ENCODE results near the gene ERVH48-1. TPM values are rescaled to one million over a fixed set of nuclear protein-coding genes. Genes with fewer than 3 reads are reported as not detected.
"Not testable (repeated sequence)": the region's sequence is repeated elsewhere in the genome, so short reads cannot be mapped to it uniquely, and the experiment has no call there.

ERVH48-1 gene
- polyA plus RNA-seq, 1 experiment = not detected

DNA sequence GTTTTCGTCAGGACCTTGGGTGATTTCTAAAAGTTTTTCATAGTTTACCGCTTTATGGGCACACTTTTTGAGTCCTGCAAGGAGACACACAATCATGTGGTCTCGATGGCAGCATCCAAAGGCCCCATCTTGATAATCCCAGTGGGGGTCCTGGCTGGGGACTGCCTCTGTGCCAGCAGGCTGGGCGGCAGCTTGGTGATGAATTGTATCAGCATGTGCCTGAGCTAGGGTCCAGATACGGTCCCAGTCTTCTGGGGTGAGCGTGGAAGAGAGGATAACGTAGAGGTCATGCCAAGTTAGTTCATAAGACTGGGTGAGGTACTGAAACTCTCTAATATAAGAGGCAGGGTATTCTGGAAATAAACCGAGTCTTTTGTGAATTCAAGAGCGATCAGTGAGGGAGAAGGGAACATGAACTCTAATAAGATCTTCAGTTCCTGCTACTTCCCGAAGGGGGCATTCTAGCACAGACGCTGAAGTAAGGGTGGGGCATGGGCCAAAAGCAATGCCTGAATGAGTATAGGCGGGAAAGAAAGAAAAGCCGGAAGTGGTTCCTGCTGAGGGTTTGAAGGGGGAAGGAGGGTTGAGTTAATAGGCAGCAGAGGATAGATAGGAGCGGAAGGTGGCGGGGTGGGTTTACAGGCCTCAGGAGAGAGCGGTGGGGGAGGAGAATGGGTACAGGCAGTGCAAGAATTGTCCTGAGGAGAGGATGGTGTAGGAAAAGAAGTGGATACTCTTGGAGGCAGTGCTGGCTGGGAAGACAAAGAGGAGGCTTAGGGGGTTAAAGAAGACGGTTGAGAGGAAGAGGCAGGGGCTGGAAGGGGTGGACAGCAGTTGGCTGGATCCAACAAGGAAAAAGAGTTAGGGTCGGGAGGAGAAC lies 1.6 kb downstream of the ERVH48-1 start:
- H3K4me3 ChIP-seq (ENCODE audit: low read depth, low read length) = no peak overlapping the region
- ChIA-PET POLR2A (interaction anchor here (0.5 kb wide), 1 partner anchor 12 kb away, joined by 20 read pairs; no protein-coding TSS in a partner anchor), CTCF (interaction anchor here (0.8 to 0.9 kb wide), 2 partner anchors 10 to 23 kb away, joined by 3 to 4 read pairs; no protein-coding TSS in a partner anchor)
- TF ChIP-seq, protein P1, sequence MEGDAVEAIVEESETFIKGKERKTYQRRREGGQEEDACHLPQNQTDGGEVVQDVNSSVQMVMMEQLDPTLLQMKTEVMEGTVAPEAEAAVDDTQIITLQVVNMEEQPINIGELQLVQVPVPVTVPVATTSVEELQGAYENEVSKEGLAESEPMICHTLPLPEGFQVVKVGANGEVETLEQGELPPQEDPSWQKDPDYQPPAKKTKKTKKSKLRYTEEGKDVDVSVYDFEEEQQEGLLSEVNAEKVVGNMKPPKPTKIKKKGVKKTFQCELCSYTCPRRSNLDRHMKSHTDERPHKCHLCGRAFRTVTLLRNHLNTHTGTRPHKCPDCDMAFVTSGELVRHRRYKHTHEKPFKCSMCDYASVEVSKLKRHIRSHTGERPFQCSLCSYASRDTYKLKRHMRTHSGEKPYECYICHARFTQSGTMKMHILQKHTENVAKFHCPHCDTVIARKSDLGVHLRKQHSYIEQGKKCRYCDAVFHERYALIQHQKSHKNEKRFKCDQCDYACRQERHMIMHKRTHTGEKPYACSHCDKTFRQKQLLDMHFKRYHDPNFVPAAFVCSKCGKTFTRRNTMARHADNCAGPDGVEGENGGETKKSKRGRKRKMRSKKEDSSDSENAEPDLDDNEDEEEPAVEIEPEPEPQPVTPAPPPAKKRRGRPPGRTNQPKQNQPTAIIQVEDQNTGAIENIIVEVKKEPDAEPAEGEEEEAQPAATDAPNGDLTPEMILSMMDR (IDR thresholded peaks at IDR 0.05; ENCODE audit: insufficient read depth, low read depth, low read length) = peak; percentile 81
- DNase-seq (ENCODE audit: low read depth) = peak; percentile 40
- H3K27me3 ChIP-seq (ENCODE audit: control insufficient read depth, insufficient read depth, low read length) = no peaks in the 10 kb centered on the region
- no peaks in the 10 kb centered on the region for H3K36me3 ChIP-seq (ENCODE audit: control insufficient read depth, insufficient read depth, low read length)

DNA sequence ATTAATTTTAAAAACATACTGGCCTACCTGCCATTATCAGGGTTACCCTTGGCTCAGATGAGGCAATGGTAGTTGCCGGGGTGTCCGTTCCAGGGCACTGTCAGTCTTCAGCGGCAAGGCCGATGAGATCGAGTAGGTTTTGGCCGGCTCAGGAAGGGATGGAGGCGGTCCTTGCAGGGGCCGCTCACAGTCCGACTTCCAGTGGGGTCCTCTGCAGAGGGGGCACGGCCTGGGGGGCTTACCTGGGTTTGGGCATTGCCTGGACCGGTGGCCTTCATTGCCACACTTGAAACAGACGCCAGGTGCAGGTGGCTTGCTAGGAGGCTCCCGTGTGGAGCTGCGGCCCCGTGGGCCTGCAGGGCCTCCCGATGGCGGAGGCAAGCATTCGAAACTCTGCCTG lies 2.5 kb downstream of the ERVH48-1 start:
- H3K4me3 ChIP-seq (ENCODE audit: low read depth, low read length) = no peak overlapping the region
- ChIA-PET CTCF (interaction anchor here (0.8 to 0.9 kb wide), 2 partner anchors 11 to 22 kb away, joined by 3 to 4 read pairs; no protein-coding TSS in a partner anchor), POLR2A (no interaction called here)
- no peaks in the 10 kb centered on the region for H3K36me3 ChIP-seq (ENCODE audit: control insufficient read depth, insufficient read depth, low read length)
- DNase-seq (ENCODE audit: low read depth) = no peak
- H3K27me3 ChIP-seq (ENCODE audit: control insufficient read depth, insufficient read depth, low read length) = no peaks in the 10 kb centered on the region
- TF ChIP-seq, protein P1 (IDR thresholded peaks at IDR 0.05; ENCODE audit: insufficient read depth, low read depth, low read length) = no peak

DNA sequence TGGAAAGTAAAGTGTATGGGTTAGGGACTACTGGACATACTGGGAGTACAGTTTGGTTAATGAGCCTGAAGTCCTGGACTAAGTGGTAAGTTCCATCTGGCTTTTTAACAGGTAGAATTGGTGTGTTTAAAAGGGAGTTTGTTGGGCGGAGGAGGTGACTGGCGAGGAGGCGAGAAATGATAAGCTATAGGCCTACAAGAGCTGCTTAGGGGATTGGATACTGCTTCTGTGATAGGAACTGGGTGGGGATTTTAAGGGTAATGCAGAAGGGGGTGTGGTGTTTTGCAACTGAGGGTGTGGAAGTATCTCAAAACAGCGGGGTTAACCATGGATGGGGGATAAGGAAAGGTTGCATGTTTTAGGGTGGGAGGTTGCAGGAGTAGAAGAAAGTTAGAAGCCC lies 3.5 kb downstream of the ERVH48-1 start:
- H3K36me3 ChIP-seq (ENCODE audit: control insufficient read depth, insufficient read depth, low read length) = no peaks in the 10 kb centered on the region
- ChIA-PET CTCF (no interaction called here), POLR2A (no interaction called here)
- no peak for DNase-seq (ENCODE audit: low read depth)
- no peak overlapping the region for H3K4me3 ChIP-seq (ENCODE audit: low read depth, low read length)
- TF ChIP-seq, protein P1 (IDR thresholded peaks at IDR 0.05; ENCODE audit: insufficient read depth, low read depth, low read length) = no peak
- no peaks in the 10 kb centered on the region for H3K27me3 ChIP-seq (ENCODE audit: control insufficient read depth, insufficient read depth, low read length)

DNA sequence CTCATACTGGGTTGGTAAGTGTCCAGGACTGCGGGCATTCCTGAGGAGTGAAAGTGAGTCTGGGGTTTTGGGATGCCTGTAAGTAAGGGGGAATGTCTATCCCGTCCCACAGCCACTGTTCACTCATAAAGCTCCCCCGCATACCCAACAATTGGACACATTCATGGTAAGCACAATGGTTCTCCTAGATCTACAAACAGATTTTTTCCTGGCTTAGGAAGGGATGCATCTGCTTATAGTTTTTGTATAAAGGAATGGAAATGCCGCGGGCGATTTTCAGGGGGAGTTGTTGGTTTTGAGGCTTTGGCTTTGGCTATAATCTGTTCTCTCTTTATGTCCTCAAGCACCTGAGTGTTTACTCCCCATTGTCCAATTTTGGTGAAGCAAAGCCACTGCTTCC lies 7.1 kb downstream of the ERVH48-1 start:
- Histone ChIP-seq H3K27me3 (ENCODE audit: control insufficient read depth, insufficient read depth, low read length) (no peaks in the 10 kb centered on the region), H3K36me3 (ENCODE audit: control insufficient read depth, insufficient read depth, low read length) (no peaks in the 10 kb centered on the region), H3K4me3 (ENCODE audit: low read depth, low read length) (no peak overlapping the region)
- TF ChIP-seq, protein P1 (IDR thresholded peaks at IDR 0.05; ENCODE audit: insufficient read depth, low read depth, low read length) = no peak
- ChIA-PET POLR2A (no interaction called here), CTCF (no interaction called here)
- no peak for DNase-seq (ENCODE audit: low read depth)

DNA sequence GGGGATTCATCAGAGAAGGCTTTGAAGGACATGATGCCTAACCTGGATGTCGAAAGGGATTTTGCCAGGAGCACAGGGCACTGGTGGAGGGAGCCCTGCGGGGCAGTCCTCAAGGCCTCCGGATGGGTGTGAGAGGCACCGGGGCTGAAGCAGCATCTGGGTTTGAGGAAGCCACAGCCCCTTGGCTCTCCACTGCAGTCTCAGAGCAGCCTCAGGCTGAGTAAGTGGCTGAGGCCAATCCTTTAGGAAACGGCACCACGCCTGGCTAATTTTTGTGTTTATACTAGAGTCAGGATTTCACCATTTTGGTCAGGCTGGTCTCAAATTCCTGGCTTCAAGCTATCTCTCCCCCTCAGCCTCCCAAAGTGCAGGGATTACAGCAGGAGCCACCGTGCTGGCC lies 12.0 kb downstream of the ERVH48-1 start:
- Histone ChIP-seq H3K36me3 (ENCODE audit: control insufficient read depth, insufficient read depth, low read length) (peaks cover 8% of the 10 kb centered on the region), H3K27me3 (ENCODE audit: control insufficient read depth, insufficient read depth, low read length) (no peaks in the 10 kb centered on the region), H3K4me3 (ENCODE audit: low read depth, low read length) (no peak overlapping the region)
- POLR2A ChIA-PET = no interaction called here
- CTCF ChIA-PET = no interaction called here
- no peak for DNase-seq (ENCODE audit: low read depth)
- TF ChIP-seq, protein P1 (IDR thresholded peaks at IDR 0.05; ENCODE audit: insufficient read depth, low read depth, low read length) = no peak

DNA sequence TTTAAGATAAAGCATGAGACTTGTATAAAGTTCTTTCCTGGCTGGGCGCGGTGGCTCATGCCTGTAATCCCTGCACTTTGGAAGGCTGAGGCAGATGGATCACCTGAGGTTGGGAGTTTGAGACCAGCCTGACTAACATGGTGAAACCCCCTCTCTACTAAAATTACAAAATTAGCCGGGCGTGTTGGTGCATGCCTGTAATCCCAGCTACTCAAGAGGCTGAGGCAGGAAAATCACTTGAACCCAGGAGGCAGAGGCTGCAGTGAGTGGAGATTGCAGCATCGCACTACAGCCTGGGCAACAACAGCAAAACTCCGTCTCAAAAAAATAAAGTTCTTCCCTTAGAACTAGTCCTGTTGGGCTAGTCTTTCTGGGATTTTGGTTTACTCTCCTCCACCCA lies 13.5 kb downstream of the ERVH48-1 start:
- H3K4me3 ChIP-seq (ENCODE audit: low read depth, low read length); DNase-seq (ENCODE audit: low read depth); CTCF ChIA-PET; H3K27me3 ChIP-seq (ENCODE audit: control insufficient read depth, insufficient read depth, low read length); H3K36me3 ChIP-seq (ENCODE audit: control insufficient read depth, insufficient read depth, low read length): not testable (repeated sequence)
- POLR2A ChIA-PET = interaction anchor here (0.6 to 0.7 kb wide), 2 partner anchors 12 to 575 kb away, joined by 4 to 20 read pairs; no protein-coding TSS in a partner anchor

DNA sequence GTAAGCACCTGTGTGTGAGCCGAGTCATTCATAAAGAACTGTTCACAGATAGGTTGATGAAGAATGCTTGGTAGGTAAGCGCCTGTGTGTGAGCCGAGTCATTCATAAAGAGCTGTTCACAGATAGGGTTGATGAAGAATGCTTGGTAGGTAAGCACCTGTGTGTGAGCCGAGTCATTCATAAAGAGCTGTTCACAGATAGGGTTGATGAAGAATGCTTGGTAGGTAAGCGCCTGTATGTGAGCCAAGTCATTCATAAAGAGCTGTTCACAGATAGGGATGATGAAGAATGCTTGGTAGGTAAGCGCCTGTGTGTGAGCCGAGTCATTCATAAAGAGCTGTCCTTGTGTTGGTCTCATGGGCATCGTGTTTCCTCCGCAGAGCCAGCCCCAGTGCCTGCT lies 16.9 kb downstream of the ERVH48-1 start:
- H3K4me3 ChIP-seq (ENCODE audit: low read depth, low read length); CTCF ChIA-PET; DNase-seq (ENCODE audit: low read depth); POLR2A ChIA-PET; H3K27me3 ChIP-seq (ENCODE audit: control insufficient read depth, insufficient read depth, low read length): not testable (repeated sequence)
- peaks cover 23% of the 10 kb centered on the region for H3K36me3 ChIP-seq (ENCODE audit: control insufficient read depth, insufficient read depth, low read length)

All from BJ (cell line).